GM20431 (cell line): ENCODE data around the gene FAM107B.
"Not testable (repeated sequence)": the region's sequence is repeated elsewhere in the genome, so short reads cannot be mapped to it uniquely, and the experiment has no call there.

Experiments
- in situ Hi-C: fragments of 300-500 bp; cut with MseI, MboI; formaldehyde crosslinking; loops from one replicate; pipeline ENCODE4 v1.15.0; 2020; ENCODE audit warnings: low sequenced_read_pairs; ENCODE audit not compliant: unreplicated experiment

The FAM107B gene

GRCh38 chr10:14698111-14698828 lies 76.4 kb downstream of the FAM107B start:
- in situ Hi-C loops, result no loop called here

DNA sequence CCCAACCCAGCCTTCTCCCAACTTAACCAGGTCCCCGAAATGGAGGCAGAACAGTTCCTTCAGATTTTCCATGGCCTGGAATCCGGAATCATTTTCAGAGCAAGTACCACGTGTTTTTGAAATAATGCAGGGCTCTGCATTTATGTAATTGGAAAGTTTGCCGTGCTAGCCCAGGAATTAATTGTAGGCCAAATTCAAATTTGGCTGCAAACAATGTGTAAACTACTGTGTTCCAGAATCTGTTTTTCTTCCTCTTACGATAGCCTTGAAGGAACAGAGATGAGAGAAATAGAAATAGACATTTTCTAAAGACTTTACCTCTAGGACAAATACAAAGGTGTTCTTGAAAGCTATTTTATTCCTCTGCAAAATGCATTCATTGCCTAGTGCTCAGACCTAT lies 77.4 kb downstream of the FAM107B start:
- in situ Hi-C loops, result no loop called here

GRCh38 chr10:14696821-14697220 lies 77.9 kb downstream of the FAM107B start:
- in situ Hi-C loops, result no loop called here

GRCh38 chr10:14695847-14696480 lies 78.7 kb downstream of the FAM107B start:
- in situ Hi-C loops, result no loop called here

DNA sequence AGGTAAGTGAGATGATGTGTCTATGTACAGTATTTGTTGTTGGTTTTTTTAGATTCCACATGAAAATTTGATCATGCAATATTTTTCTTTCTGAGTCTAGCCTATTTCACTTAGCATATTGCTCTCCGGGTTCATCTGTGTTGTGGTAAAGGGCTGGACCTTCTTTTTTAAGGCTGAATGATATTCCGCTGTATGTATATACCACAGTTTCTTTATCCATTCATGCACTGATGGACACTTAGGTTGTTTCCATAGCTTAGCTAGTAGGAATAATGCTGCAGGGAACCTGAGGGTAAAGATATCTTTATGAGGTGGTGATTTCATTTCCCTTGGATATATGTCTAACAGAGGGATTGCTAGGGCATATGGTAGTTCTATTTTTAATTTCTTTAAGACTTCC lies 80.8 kb downstream of the FAM107B start:
- in situ Hi-C loops, result no loop called here

DNA sequence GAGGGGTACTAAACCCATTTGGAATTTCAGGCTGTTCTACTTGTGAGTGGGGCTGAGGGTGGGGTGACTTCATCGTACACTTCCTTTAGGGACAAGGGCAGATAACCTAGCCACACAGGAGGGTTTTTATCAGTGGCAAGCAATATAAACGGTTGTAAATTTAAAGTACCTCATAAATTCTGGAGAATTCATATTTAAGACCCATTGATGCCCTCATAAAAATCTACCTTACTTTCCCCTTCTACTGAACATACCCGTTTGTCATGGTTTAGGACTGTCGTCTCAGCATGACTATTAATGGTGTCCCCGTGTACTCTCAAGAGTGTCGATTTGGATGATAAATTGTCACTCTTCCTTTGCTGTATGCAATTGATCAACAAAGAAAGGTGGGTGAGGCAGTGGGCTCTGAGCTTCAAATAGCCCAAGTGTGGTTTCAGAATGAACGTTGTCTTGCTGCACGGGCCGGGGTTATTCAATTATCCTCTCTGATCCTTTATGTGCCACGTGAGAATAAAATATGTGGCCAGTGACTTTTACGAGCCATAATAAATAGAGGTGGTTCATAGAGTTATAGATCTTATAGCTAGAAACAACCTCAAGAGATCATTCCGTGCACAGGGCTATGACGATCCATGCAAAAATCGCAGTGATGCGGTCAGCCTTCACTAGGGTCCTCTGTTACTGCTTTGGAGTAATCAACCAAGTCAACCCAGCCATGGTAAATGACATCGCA lies 82.2 kb downstream of the FAM107B start:
- in situ Hi-C loops, result no loop called here

- in situ Hi-C loops, result no loop called here
Measured at GRCh38 chr10:14691359-14691758, 83.3 kb downstream of the FAM107B start.

DNA sequence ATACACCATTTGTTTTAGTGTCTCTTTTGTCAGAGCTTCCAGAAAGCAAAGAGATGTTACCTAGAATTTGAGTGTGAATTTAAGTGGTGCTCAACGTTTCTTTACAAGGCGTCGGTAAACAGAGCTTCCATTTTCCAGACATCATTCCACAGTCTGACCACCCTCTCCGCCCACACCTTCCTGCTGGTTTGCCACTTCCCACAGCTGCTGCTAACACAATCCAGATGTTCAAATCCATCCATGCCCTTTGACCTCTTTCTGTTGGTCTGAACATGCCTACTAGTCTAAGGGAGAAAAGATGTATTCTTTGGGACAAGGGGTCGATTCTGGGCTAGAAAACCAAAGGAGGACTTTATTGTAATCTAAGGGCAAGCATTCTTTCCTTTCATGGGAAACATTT lies 86.1 kb downstream of the FAM107B start:
- in situ Hi-C loops, result no loop called here

- in situ Hi-C loops, result not testable (repeated sequence)
Measured at GRCh38 chr10:14688189-14688588, 86.5 kb downstream of the FAM107B start.

- in situ Hi-C loops, result no loop called here
Measured at GRCh38 chr10:14687340-14687739, 87.4 kb downstream of the FAM107B start.

- in situ Hi-C loops, result no loop called here
Measured at GRCh38 chr10:14686356-14686755, 88.3 kb downstream of the FAM107B start.

GRCh38 chr10:14684354-14684753 lies 90.3 kb downstream of the FAM107B start:
- in situ Hi-C loops, result no loop called here

- in situ Hi-C loops, result no loop called here
Measured at GRCh38 chr10:14683256-14683655, 91.4 kb downstream of the FAM107B start.

GRCh38 chr10:14681802-14682201 lies 92.9 kb downstream of the FAM107B start:
- in situ Hi-C loops, result no loop called here

- in situ Hi-C loops, result no loop called here
Measured at GRCh38 chr10:14681305-14681704, 93.4 kb downstream of the FAM107B start.

- in situ Hi-C loops, result no loop called here
Measured at GRCh38 chr10:14678637-14679036, 96.1 kb downstream of the FAM107B start.

DNA sequence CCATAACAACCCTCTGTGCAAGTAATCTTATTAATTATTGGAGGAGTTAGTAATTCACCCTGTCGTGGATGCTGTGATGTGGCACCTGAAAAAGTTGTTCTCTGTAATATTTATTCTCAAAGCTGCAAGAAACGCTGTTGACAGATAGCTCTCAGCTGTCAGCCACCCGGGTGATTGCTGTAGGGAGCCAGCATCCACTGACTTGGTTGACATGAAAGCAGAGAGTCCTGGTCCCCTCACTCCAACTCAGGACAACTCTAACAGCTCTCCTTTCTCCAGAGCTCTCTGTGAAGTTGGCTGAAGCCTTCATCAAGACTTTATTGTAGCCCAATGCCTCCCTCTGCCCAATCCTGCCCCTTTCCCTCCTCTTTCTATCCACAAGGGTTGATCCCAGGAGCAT lies 98.0 kb downstream of the FAM107B start:
- in situ Hi-C loops, result no loop called here

- in situ Hi-C loops, result no loop called here
Measured at GRCh38 chr10:14674376-14675050, 100.2 kb downstream of the FAM107B start.

GRCh38 chr10:14673189-14673861 lies 101.4 kb downstream of the FAM107B start:
- in situ Hi-C loops, result no loop called here

GRCh38 chr10:14671386-14671831 lies 103.3 kb downstream of the FAM107B start:
- in situ Hi-C loops, result no loop called here
